Vagina (tissue), 2 donors: ENCODE data around the gene ADAMTS12.

Experiments used
- POLR2A ChIP-seq, 2 donors: fragments of 450-650 bp; IDR thresholded peaks; one replicate each; pipeline ENCODE4 v1.6.1; 2017; ENCODE audit warnings: antibody characterized with exemption in 2 of 2, mild to moderate bottlenecking in 2 of 2, moderate library complexity in 2 of 2
- POLR2AphosphoS5 ChIP-seq, 2 donors: sonication (generic); formaldehyde crosslinking; IDR thresholded peaks; one replicate each; pipeline ENCODE4 v1.9.0; 2017; ENCODE audit warnings: antibody characterized with exemption in 2 of 2, mild to moderate bottlenecking in 2 of 2, low read depth in 1 of 2; ENCODE audit not compliant: insufficient read depth in 1 of 2
- TF ChIP-seq, protein P1 (sequence below), 3 experiments: fragments of 450-650 bp in 2 of 3; fragments of 200-600 bp in 1 of 3; sonication (generic) in 1 of 3; IDR thresholded peaks; one replicate each; pipeline ENCODE4 v1.5.1; 2017 to 2019; ENCODE audit warnings: antibody characterized with exemption in 3 of 3, mild to moderate bottlenecking in 2 of 3, moderate library complexity in 2 of 3

- TF ChIP-seq, protein P1, sequence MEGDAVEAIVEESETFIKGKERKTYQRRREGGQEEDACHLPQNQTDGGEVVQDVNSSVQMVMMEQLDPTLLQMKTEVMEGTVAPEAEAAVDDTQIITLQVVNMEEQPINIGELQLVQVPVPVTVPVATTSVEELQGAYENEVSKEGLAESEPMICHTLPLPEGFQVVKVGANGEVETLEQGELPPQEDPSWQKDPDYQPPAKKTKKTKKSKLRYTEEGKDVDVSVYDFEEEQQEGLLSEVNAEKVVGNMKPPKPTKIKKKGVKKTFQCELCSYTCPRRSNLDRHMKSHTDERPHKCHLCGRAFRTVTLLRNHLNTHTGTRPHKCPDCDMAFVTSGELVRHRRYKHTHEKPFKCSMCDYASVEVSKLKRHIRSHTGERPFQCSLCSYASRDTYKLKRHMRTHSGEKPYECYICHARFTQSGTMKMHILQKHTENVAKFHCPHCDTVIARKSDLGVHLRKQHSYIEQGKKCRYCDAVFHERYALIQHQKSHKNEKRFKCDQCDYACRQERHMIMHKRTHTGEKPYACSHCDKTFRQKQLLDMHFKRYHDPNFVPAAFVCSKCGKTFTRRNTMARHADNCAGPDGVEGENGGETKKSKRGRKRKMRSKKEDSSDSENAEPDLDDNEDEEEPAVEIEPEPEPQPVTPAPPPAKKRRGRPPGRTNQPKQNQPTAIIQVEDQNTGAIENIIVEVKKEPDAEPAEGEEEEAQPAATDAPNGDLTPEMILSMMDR (IDR thresholded peaks at IDR 0.05) = no peak
- TF ChIP-seq POLR2A (IDR thresholded peaks at IDR 0.05) (no peak), POLR2AphosphoS5 (IDR thresholded peaks at IDR 0.05; ENCODE audit: insufficient read depth in 1 of 2, low read depth in 1 of 2) (no peak)
Measured at GRCh38 chr5:33489481-33490067, 402.2 kb downstream of the ADAMTS12 start.
